ENCODE results near the gene MYO1D.
"Not testable (repeated sequence)": the region's sequence is repeated elsewhere in the genome, so short reads cannot be mapped to it uniquely, and the experiment has no call there.

The MYO1D gene

GRCh38 chr17:32876417-32877163 lies at the start of gene MYO1D:
Gene MYO1D, minus strand, starts transcription at chr17:32877124. Its CDS starts 252 bp downstream, at chr17:32876872.
- peak; percentile 55 for DNase-seq

- DNase-seq = no peak
Observed at GRCh38 chr17:32926183-32926582, 49.3 kb upstream of the MYO1D start.

- DNase-seq = not testable (repeated sequence)
Observed at GRCh38 chr17:32923905-32924304, 47.0 kb upstream of the MYO1D start.

- DNase-seq = no peak
Observed at GRCh38 chr17:32921017-32921416, 44.1 kb upstream of the MYO1D start.

GRCh38 chr17:32920293-32920692 lies 43.4 kb upstream of the MYO1D start:
- no peak for DNase-seq

GRCh38 chr17:32919876-32920275 lies 43.0 kb upstream of the MYO1D start:
- not testable (repeated sequence) for DNase-seq

- DNase-seq = no peak
Observed at GRCh38 chr17:32917842-32918241, 40.9 kb upstream of the MYO1D start.

- no peak for DNase-seq
Observed at GRCh38 chr17:32917081-32917480, 40.2 kb upstream of the MYO1D start.

GRCh38 chr17:32916134-32916533 lies 39.2 kb upstream of the MYO1D start:
- no peak for DNase-seq

- no peak for DNase-seq
Observed at GRCh38 chr17:32915245-32915644, 38.3 kb upstream of the MYO1D start.

- no peak for DNase-seq
Observed at GRCh38 chr17:32914181-32914580, 37.3 kb upstream of the MYO1D start.

GRCh38 chr17:32913593-32913992 lies 36.7 kb upstream of the MYO1D start:
- no peak for DNase-seq

GRCh38 chr17:32912218-32912897 lies 35.4 kb upstream of the MYO1D start:
- DNase-seq = peak; percentile 73

GRCh38 chr17:32910769-32911168 lies 33.8 kb upstream of the MYO1D start:
- no peak for DNase-seq

- peak; percentile 70 for DNase-seq
Observed at GRCh38 chr17:32909787-32910369, 33.0 kb upstream of the MYO1D start.

GRCh38 chr17:32907583-32907982 lies 30.7 kb upstream of the MYO1D start:
- no peak for DNase-seq

- no peak for DNase-seq
Observed at GRCh38 chr17:32904891-32905290, 28.0 kb upstream of the MYO1D start.

GRCh38 chr17:32903774-32904673 lies 27.1 kb upstream of the MYO1D start:
- DNase-seq = no peak

GRCh38 chr17:32901743-32902142 lies 24.8 kb upstream of the MYO1D start:
- DNase-seq = no peak

GRCh38 chr17:32899236-32900013 lies 22.5 kb upstream of the MYO1D start:
- DNase-seq = no peak

GRCh38 chr17:32896647-32897258 lies 19.8 kb upstream of the MYO1D start:
- no peak for DNase-seq

- no peak for DNase-seq
Observed at GRCh38 chr17:32894245-32894644, 17.3 kb upstream of the MYO1D start.

All from right hindlimb (tissue), 1 donor.